Measurements from ENCODE around the gene BCL2L11.

BCL2L11 gene

GRCh38 chr2:111155610-111156009 lies 34.9 kb downstream of the BCL2L11 start:
- Histone ChIP-seq H3K36me3 (ENCODE audit: control insufficient read depth in 5 of 5, insufficient read depth in 5 of 5, low read length in 5 of 5) (peaks cover 9 to 26% (median 12%) of the 10 kb centered on the region in 5 donors), H3K27ac (ENCODE audit: low read depth, low read length) (no peak overlapping the region), H3K27me3 (ENCODE audit: control insufficient read depth in 5 of 5, insufficient read depth in 4 of 5, low read length in 5 of 5) (no peaks in the 10 kb centered on the region), H3K4me3 (ENCODE audit: low read depth in 1 of 5, low read length in 5 of 5) (no peak overlapping the region), H3K9me3 (ENCODE audit: control insufficient read depth in 5 of 5, low read length in 5 of 5) (no peaks in the 10 kb centered on the region), H3K9ac (ENCODE audit: low read length in 5 of 5) (no peak overlapping the region), H3K4me1 (ENCODE audit: control insufficient read depth in 5 of 5, insufficient read depth in 5 of 5, low read length in 5 of 5) (peaks cover 0 to 15% (median 7%) of the 10 kb centered on the region in 5 donors)

GRCh38 chr2:111156529-111156928 lies 35.8 kb downstream of the BCL2L11 start:
- peaks cover 0 to 18% (median 10%) of the 10 kb centered on the region in 5 donors for H3K4me1 ChIP-seq (ENCODE audit: control insufficient read depth in 5 of 5, insufficient read depth in 5 of 5, low read length in 5 of 5)
- no peak overlapping the region for H3K9ac ChIP-seq (ENCODE audit: low read length in 5 of 5)
- no peaks in the 10 kb centered on the region for H3K27me3 ChIP-seq (ENCODE audit: control insufficient read depth in 5 of 5, insufficient read depth in 4 of 5, low read length in 5 of 5)
- H3K9me3 ChIP-seq (ENCODE audit: control insufficient read depth in 5 of 5, low read length in 5 of 5): no peaks in the 10 kb centered on the region
- H3K36me3 ChIP-seq (ENCODE audit: control insufficient read depth in 5 of 5, insufficient read depth in 5 of 5, low read length in 5 of 5): peaks cover 9 to 23% (median 11%) of the 10 kb centered on the region in 5 donors
- no peak overlapping the region for H3K27ac ChIP-seq (ENCODE audit: low read depth, low read length)
- no peak overlapping the region for H3K4me3 ChIP-seq (ENCODE audit: low read depth in 1 of 5, low read length in 5 of 5)

DNA sequence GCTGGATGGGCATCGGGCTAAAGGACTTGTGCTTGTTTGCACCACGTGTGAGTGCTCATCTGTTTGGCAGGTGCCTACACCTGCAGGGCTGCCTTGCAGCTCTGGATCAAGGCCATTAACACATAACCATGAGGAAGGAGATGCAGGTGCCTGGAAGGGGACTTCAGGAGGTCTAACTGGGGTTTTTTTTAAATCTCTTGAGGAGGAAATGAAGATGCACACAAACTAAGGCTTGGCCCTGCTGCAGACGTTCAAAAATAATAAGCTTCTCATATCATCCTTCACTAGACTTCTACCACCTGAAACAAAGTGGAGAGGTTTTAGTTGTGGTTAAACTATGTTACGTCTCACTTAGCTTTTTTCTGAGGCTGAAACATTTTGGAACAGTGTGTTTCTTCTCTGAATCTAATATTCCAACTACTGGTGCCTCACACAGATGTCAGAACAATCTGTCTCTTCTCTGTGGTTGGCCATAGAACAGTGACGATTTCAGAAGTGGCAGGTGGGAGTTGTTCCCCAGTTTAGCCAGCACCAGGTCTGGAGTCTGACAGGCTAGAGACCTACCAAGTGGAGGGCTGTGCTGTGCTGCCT lies 36.5 kb downstream of the BCL2L11 start:
- peaks cover 0 to 25% (median 16%) of the 10 kb centered on the region in 5 donors for H3K4me1 ChIP-seq (ENCODE audit: control insufficient read depth in 5 of 5, insufficient read depth in 5 of 5, low read length in 5 of 5)

GRCh38 chr2:111157798-111158197 lies 37.1 kb downstream of the BCL2L11 start:
- no peak overlapping the region for H3K4me3 ChIP-seq (ENCODE audit: low read depth in 1 of 5, low read length in 5 of 5)
- H3K36me3 ChIP-seq (ENCODE audit: control insufficient read depth in 5 of 5, insufficient read depth in 5 of 5, low read length in 5 of 5): peaks cover 3 to 15% (median 4%) of the 10 kb centered on the region in 5 donors
- peaks cover 0 to 30% (median 19%) of the 10 kb centered on the region in 5 donors for H3K4me1 ChIP-seq (ENCODE audit: control insufficient read depth in 5 of 5, insufficient read depth in 5 of 5, low read length in 5 of 5)
- no peaks in the 10 kb centered on the region for H3K27me3 ChIP-seq (ENCODE audit: control insufficient read depth in 5 of 5, insufficient read depth in 4 of 5, low read length in 5 of 5)
- no peak overlapping the region for H3K9ac ChIP-seq (ENCODE audit: low read length in 5 of 5)
- H3K9me3 ChIP-seq (ENCODE audit: control insufficient read depth in 5 of 5, low read length in 5 of 5): no peaks in the 10 kb centered on the region
- no peak overlapping the region for H3K27ac ChIP-seq (ENCODE audit: low read depth, low read length)

More for the DNA sequence above, 36.5 kb downstream of the BCL2L11 start:
- Histone ChIP-seq H3K4me3 (ENCODE audit: low read depth in 1 of 5, low read length in 5 of 5) (no peak overlapping the region), H3K9me3 (ENCODE audit: control insufficient read depth in 5 of 5, low read length in 5 of 5) (no peaks in the 10 kb centered on the region), H3K27ac (ENCODE audit: low read depth, low read length) (no peak overlapping the region), H3K9ac (ENCODE audit: low read length in 5 of 5) (no peak overlapping the region), H3K27me3 (ENCODE audit: control insufficient read depth in 5 of 5, insufficient read depth in 4 of 5, low read length in 5 of 5) (no peaks in the 10 kb centered on the region), H3K36me3 (ENCODE audit: control insufficient read depth in 5 of 5, insufficient read depth in 5 of 5, low read length in 5 of 5) (peaks cover 4 to 20% (median 7%) of the 10 kb centered on the region in 5 donors)

DNA sequence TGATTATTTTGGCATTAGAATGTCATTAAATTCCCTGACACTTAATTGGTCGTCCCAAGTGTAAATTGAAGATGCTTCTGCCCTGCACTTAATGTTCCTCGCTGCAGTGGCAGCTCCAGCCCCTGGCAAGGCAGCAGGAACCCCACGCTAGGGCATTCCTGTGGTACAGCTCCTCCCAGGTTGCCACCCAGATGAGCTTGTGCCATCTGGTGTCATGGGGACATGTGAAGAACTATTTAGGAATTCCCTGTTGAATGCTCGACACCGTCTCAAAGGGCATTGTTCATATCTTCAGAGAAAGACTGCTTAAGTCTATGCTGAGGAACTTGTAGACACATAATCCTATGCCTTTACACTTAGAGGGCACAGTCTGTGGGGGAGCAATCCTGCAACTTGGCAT lies 38.9 kb downstream of the BCL2L11 start:
- H3K9ac ChIP-seq (ENCODE audit: low read length in 5 of 5): no peak overlapping the region
- H3K27me3 ChIP-seq (ENCODE audit: control insufficient read depth in 5 of 5, insufficient read depth in 4 of 5, low read length in 5 of 5): no peaks in the 10 kb centered on the region
- H3K4me3 ChIP-seq (ENCODE audit: low read depth in 1 of 5, low read length in 5 of 5): no peak overlapping the region
- no peaks in the 10 kb centered on the region for H3K9me3 ChIP-seq (ENCODE audit: control insufficient read depth in 5 of 5, low read length in 5 of 5)
- H3K4me1 ChIP-seq (ENCODE audit: control insufficient read depth in 5 of 5, insufficient read depth in 5 of 5, low read length in 5 of 5): peaks cover 0 to 44% (median 22%) of the 10 kb centered on the region in 5 donors
- H3K27ac ChIP-seq (ENCODE audit: low read depth, low read length): no peak overlapping the region
- H3K36me3 ChIP-seq (ENCODE audit: control insufficient read depth in 5 of 5, insufficient read depth in 5 of 5, low read length in 5 of 5): peaks cover 0 to 19% (median 6%) of the 10 kb centered on the region in 5 donors

GRCh38 chr2:111160758-111161157 lies 40.0 kb downstream of the BCL2L11 start:
- Histone ChIP-seq H3K36me3 (ENCODE audit: control insufficient read depth in 5 of 5, insufficient read depth in 5 of 5, low read length in 5 of 5) (peaks cover 0 to 25% (median 5%) of the 10 kb centered on the region in 5 donors), H3K9me3 (ENCODE audit: control insufficient read depth in 5 of 5, low read length in 5 of 5) (no peaks in the 10 kb centered on the region), H3K4me3 (ENCODE audit: low read depth in 1 of 5, low read length in 5 of 5) (no peak overlapping the region), H3K27me3 (ENCODE audit: control insufficient read depth in 5 of 5, insufficient read depth in 4 of 5, low read length in 5 of 5) (no peaks in the 10 kb centered on the region), H3K27ac (ENCODE audit: low read depth, low read length) (no peak overlapping the region), H3K9ac (ENCODE audit: low read length in 5 of 5) (no peak overlapping the region), H3K4me1 (ENCODE audit: control insufficient read depth in 5 of 5, insufficient read depth in 5 of 5, low read length in 5 of 5) (peaks cover 3 to 52% (median 32%) of the 10 kb centered on the region in 5 donors)

DNA sequence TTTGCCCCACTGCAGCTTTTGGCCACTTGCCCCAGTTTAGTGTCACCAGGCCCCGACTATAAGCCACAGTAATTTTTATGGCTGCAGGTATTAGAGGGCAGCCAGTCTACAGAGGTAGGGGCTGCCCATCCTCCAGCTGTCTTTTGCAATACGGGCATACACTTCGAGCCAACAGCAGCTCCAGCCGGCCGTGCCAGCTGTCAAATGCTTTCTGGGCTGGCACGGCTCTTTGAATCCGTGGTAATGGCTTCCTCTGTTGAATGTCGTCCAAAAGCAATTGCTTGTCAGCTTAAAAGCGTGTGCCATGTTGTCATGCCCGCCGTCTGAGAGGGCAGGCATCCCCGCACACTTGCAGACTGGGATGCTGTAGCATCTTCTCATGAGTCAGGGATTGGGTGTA lies 41.3 kb downstream of the BCL2L11 start:
- peak overlapping the region in 1 of 5 donors; percentile 4 for H3K9ac ChIP-seq (ENCODE audit: low read length in 5 of 5)
- H3K27ac ChIP-seq (ENCODE audit: low read depth, low read length): no peak overlapping the region
- H3K4me1 ChIP-seq (ENCODE audit: control insufficient read depth in 5 of 5, insufficient read depth in 5 of 5, low read length in 5 of 5): peaks cover 3 to 52% (median 32%) of the 10 kb centered on the region in 5 donors
- H3K9me3 ChIP-seq (ENCODE audit: control insufficient read depth in 5 of 5, low read length in 5 of 5): no peaks in the 10 kb centered on the region
- peaks cover 0 to 31% (median 9%) of the 10 kb centered on the region in 5 donors for H3K36me3 ChIP-seq (ENCODE audit: control insufficient read depth in 5 of 5, insufficient read depth in 5 of 5, low read length in 5 of 5)
- no peaks in the 10 kb centered on the region for H3K27me3 ChIP-seq (ENCODE audit: control insufficient read depth in 5 of 5, insufficient read depth in 4 of 5, low read length in 5 of 5)
- H3K4me3 ChIP-seq (ENCODE audit: low read depth in 1 of 5, low read length in 5 of 5): peak overlapping the region in 1 of 5 donors; percentile 19

GRCh38 chr2:111162718-111163331 lies 42.1 kb downstream of the BCL2L11 start:
- H3K9me3 ChIP-seq (ENCODE audit: control insufficient read depth in 5 of 5, low read length in 5 of 5): no peaks in the 10 kb centered on the region
- H3K4me1 ChIP-seq (ENCODE audit: control insufficient read depth in 5 of 5, insufficient read depth in 5 of 5, low read length in 5 of 5): peaks cover 3 to 52% (median 32%) of the 10 kb centered on the region in 5 donors
- peak overlapping the region in 1 of 5 donors; percentile 16 for H3K9ac ChIP-seq (ENCODE audit: low read length in 5 of 5)

DNA sequence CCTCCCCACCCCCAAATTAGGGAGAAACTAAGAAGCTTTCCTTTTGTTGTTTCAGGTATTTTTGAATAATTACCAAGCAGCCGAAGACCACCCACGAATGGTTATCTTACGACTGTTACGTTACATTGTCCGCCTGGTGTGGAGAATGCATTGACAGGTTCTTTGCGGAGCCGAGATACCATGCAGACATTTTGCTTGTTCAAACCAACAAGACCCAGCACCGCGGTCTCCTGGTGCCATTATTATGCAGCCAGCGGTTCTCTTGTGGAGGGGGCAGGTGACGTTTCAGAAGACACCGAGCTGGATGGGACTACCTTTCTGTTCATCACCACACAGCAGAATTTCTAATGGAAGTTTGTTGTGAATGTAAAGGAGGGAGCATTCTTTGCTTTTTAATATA lies 43.4 kb downstream of the BCL2L11 start:
- Histone ChIP-seq H3K4me1 (ENCODE audit: control insufficient read depth in 5 of 5, insufficient read depth in 5 of 5, low read length in 5 of 5) (peaks cover 3 to 50% (median 37%) of the 10 kb centered on the region in 5 donors), H3K36me3 (ENCODE audit: control insufficient read depth in 5 of 5, insufficient read depth in 5 of 5, low read length in 5 of 5) (peaks cover 2 to 27% (median 5%) of the 10 kb centered on the region in 5 donors), H3K9ac (ENCODE audit: low read length in 5 of 5) (no peak overlapping the region), H3K4me3 (ENCODE audit: low read depth in 1 of 5, low read length in 5 of 5) (no peak overlapping the region), H3K9me3 (ENCODE audit: control insufficient read depth in 5 of 5, low read length in 5 of 5) (no peaks in the 10 kb centered on the region), H3K27ac (ENCODE audit: low read depth, low read length) (no peak overlapping the region), H3K27me3 (ENCODE audit: control insufficient read depth in 5 of 5, insufficient read depth in 4 of 5, low read length in 5 of 5) (no peaks in the 10 kb centered on the region)

More at GRCh38 chr2:111162718-111163331, 42.1 kb downstream of the BCL2L11 start:
- Histone ChIP-seq H3K27me3 (ENCODE audit: control insufficient read depth in 5 of 5, insufficient read depth in 4 of 5, low read length in 5 of 5) (no peaks in the 10 kb centered on the region), H3K4me3 (ENCODE audit: low read depth in 1 of 5, low read length in 5 of 5) (no peak overlapping the region), H3K27ac (ENCODE audit: low read depth, low read length) (no peak overlapping the region), H3K36me3 (ENCODE audit: control insufficient read depth in 5 of 5, insufficient read depth in 5 of 5, low read length in 5 of 5) (peaks cover 0 to 31% (median 7%) of the 10 kb centered on the region in 5 donors)

DNA sequence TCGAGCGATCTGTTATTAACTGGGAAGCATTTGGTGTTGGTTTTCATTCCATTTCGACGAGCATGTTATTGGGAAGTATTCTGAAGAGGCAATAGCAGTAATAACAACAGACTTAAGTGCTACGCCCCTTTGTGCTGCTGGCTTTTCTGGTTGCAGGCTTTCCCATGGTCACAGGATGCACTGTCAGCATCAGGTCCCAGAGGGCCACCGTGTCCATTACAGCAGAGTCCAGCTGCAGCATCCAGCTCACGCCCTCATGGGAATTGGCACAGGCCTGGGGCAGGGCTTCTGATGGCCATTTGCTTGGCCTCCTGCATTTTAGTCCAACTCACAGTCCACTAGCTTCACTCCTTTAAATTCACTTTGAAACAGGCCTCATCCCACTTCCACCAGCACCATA lies 44.4 kb downstream of the BCL2L11 start:
- peaks cover 3 to 40% (median 29%) of the 10 kb centered on the region in 5 donors for H3K4me1 ChIP-seq (ENCODE audit: control insufficient read depth in 5 of 5, insufficient read depth in 5 of 5, low read length in 5 of 5)
- H3K4me3 ChIP-seq (ENCODE audit: low read depth in 1 of 5, low read length in 5 of 5): no peak overlapping the region
- peaks cover 2 to 24% (median 5%) of the 10 kb centered on the region in 5 donors for H3K36me3 ChIP-seq (ENCODE audit: control insufficient read depth in 5 of 5, insufficient read depth in 5 of 5, low read length in 5 of 5)
- peak overlapping the region; percentile 21 for H3K27ac ChIP-seq (ENCODE audit: low read depth, low read length)
- no peaks in the 10 kb centered on the region for H3K27me3 ChIP-seq (ENCODE audit: control insufficient read depth in 5 of 5, insufficient read depth in 4 of 5, low read length in 5 of 5)
- H3K9ac ChIP-seq (ENCODE audit: low read length in 5 of 5): peak overlapping the region in 1 of 5 donors; percentile 15
- H3K9me3 ChIP-seq (ENCODE audit: control insufficient read depth in 5 of 5, low read length in 5 of 5): no peaks in the 10 kb centered on the region
